Retinal pigment epithelial cell (primary cell): ENCODE measurements around the gene CNPY1.

Experiments
- DNase-seq: peaks from one replicate; pipeline ENCODE4 v3.0.0-alpha.2; 2010; ENCODE audit warnings: low read depth
- H3K4me3 ChIP-seq: 2 replicates; pipeline ENCODE4 v1.5.1; 2011; ENCODE audit warnings: mild to moderate bottlenecking, low read length, control low read depth, moderate library complexity
- TF ChIP-seq, protein P1 (sequence below): conservative IDR thresholded peaks from 2 replicates; pipeline ENCODE4 v1.5.1; 2011; ENCODE audit warnings: low read depth, low read length, control low read depth, inconsistent platforms

Gene CNPY1

DNA sequence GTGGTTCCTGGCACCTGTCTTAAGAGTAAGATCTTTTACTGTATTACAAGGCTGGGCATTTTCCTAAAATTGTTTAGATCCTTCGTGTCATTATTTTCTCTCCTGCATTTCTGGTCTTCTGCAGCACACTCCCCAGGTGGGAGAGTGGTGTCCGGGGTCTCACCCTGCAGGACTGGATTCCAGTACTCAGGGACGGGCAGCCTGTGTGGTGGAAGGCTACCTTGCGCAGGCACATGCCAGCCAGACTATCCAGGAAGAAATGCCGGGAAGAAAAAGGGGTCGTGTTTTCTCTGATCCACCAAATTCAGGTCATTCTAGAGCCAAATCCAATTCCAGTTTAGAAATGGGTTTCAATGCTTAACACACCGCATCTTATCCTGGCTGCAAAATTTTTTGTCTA, 27.7 kb downstream of the CNPY1 start:
- TF ChIP-seq, protein P1, sequence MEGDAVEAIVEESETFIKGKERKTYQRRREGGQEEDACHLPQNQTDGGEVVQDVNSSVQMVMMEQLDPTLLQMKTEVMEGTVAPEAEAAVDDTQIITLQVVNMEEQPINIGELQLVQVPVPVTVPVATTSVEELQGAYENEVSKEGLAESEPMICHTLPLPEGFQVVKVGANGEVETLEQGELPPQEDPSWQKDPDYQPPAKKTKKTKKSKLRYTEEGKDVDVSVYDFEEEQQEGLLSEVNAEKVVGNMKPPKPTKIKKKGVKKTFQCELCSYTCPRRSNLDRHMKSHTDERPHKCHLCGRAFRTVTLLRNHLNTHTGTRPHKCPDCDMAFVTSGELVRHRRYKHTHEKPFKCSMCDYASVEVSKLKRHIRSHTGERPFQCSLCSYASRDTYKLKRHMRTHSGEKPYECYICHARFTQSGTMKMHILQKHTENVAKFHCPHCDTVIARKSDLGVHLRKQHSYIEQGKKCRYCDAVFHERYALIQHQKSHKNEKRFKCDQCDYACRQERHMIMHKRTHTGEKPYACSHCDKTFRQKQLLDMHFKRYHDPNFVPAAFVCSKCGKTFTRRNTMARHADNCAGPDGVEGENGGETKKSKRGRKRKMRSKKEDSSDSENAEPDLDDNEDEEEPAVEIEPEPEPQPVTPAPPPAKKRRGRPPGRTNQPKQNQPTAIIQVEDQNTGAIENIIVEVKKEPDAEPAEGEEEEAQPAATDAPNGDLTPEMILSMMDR: no peak
- no peak overlapping the region for H3K4me3 ChIP-seq
- DNase-seq: no peak

GRCh38 chr7:155517969-155518368, 28.4 kb downstream of the CNPY1 start:
- no peak for DNase-seq
- no peak overlapping the region for H3K4me3 ChIP-seq
- TF ChIP-seq, protein P1: no peak

DNA sequence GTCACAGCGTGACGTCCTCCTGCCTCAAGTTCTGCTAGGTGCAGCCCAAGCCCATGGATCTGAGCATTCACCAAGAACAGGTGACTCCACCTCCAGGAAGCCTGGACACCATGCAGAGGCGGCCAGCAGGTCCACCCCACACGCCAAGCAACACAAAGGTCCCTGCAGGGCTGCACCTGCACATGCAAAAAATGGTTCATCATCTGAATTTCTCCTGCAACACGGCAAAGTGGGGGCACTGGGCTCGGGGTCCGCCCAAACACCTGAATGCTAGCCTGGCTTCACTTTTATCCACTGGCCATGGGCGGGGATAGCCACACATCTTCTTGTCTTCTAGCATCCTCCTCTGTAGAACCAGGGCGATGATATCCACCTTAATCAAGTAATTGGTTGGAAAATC, 28.9 kb downstream of the CNPY1 start:
- H3K4me3 ChIP-seq: no peak overlapping the region
- TF ChIP-seq, protein P1: no peak
- DNase-seq: no peak

DNA sequence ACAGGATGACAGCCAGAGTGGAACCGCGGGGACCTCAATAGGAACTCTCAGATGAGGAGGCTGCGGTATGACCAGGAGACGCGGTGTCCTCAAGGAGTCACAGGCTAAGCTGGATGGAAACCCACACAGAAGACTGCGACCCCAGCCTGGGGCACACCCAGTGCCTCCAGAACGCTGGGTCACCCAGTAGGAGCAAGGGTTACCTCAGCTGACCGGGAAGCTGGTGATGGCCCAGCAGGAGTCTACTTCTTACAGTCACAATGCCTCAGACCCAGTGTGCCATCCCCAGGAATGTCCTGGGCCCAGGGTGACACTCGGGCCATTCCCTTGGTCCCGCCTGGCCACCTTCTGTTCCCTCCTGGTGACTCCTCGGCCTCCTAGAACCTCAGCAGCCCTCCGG, 29.9 kb downstream of the CNPY1 start:
- no peak for DNase-seq
- TF ChIP-seq, protein P1: no peak
- no peak overlapping the region for H3K4me3 ChIP-seq

DNA sequence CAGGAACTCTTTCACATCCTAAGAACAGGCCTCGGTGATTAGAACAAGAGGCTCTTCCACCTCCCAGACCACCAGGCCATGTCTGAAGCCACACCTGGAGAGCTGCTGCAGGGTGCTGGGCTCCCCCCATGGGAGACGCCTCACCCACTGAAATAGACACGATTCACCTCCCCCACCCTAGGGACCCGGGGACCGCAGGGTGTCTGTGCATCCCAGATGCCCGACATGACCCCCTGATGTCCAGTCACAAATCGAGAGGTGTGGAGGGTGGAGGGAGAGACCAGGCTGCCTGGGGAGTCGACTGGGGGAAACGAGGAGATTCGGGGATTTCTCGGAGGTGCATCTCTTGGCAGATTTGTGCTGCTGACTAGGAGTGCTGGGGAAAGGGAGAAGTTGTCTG, 31.0 kb downstream of the CNPY1 start:
- no peak overlapping the region for H3K4me3 ChIP-seq
- TF ChIP-seq, protein P1: no peak
- DNase-seq: no peak

- DNase-seq: no peak
- no peak overlapping the region for H3K4me3 ChIP-seq
- TF ChIP-seq, protein P1: no peak
These were observed 32.1 kb downstream of the CNPY1 start for GRCh38 chr7:155514296-155514695.

GRCh38 chr7:155513543-155514285, 32.6 kb downstream of the CNPY1 start:
- TF ChIP-seq, protein P1: no peak
- no peak for DNase-seq
- no peak overlapping the region for H3K4me3 ChIP-seq
